GM23338 (cell line): ENCODE data around the gene APBA1. TPM values are rescaled to one million over a fixed set of nuclear protein-coding genes. Genes with fewer than 3 reads are reported as not detected.

Experiments used
- ATAC-seq: fragments of 200-7000 bp; cut with Tn5 transposase; 3 replicates; pipeline ENCODE4 v1.9.1; 2020
- DNase-seq: peaks from one replicate; pipeline ENCODE4 v3.0.0-alpha.2; 2015; ENCODE audit warnings: low spot score
- H2AFZ ChIP-seq: fragments of 200-600 bp; sonication (generic); 2 replicates; pipeline ENCODE4 v1.8.0; 2016; ENCODE audit warnings: antibody characterized with exemption, mild to moderate bottlenecking, moderate library complexity
- H3F3A ChIP-seq: fragments of 200-600 bp; sonication (generic); replicated peaks from 2 replicates; pipeline ENCODE4 v1.8.0; 2017; ENCODE audit warnings: antibody characterized with exemption, mixed run types, low read depth
- H3K27ac ChIP-seq: fragments of 200-600 bp; sonication (generic); 2 replicates; pipeline ENCODE4 v1.6.1; 2016; ENCODE audit warnings: low read depth
- H3K27me3 ChIP-seq: fragments of 200-600 bp; sonication (generic); 2 replicates; pipeline ENCODE4 v1.8.0; 2016; ENCODE audit warnings: mild to moderate bottlenecking, mixed run types, moderate library complexity; ENCODE audit not compliant: insufficient read depth
- H3K36me3 ChIP-seq: fragments of 200-600 bp; sonication (generic); 2 replicates; pipeline ENCODE4 v1.8.0; 2016; ENCODE audit warnings: mild to moderate bottlenecking; ENCODE audit not compliant: insufficient read depth
- H3K4me1 ChIP-seq: fragments of 200-600 bp; sonication (generic); 2 replicates; pipeline ENCODE4 v1.8.0; 2016; ENCODE audit warnings: mild to moderate bottlenecking, moderate library complexity; ENCODE audit not compliant: insufficient read depth
- H3K4me2 ChIP-seq: fragments of 200-600 bp; sonication (generic); 2 replicates; pipeline ENCODE4 v1.7.1; 2017; ENCODE audit warnings: mixed run types
- H3K4me3 ChIP-seq: fragments of 200-600 bp; sonication (generic); 2 replicates; pipeline ENCODE4 v1.6.1; 2016; ENCODE audit warnings: mixed run types
- H3K79me2 ChIP-seq: fragments of 200-600 bp; sonication (generic); replicated peaks from 2 replicates; pipeline ENCODE4 v1.8.0; 2017; ENCODE audit warnings: mild to moderate bottlenecking; ENCODE audit not compliant: insufficient read depth
- H3K9me2 ChIP-seq: fragments of 200-600 bp; sonication (generic); 2 replicates; pipeline ENCODE4 v1.8.0; 2017; ENCODE audit not compliant: insufficient read depth
- H4K20me1 ChIP-seq: fragments of 200-600 bp; sonication (generic); replicated peaks from 2 replicates; pipeline ENCODE4 v1.8.0; 2017; ENCODE audit warnings: mild to moderate bottlenecking; ENCODE audit not compliant: insufficient read depth
- H3K27ac Mint-ChIP-seq: 2 replicates; pipeline ENCODE4 v1.8.0; 2020; ENCODE audit warnings: inconsistent platforms, mild to moderate bottlenecking, moderate library complexity, mixed read lengths
- H3K27me3 Mint-ChIP-seq: 3 replicates; pipeline ENCODE4 v1.8.0; 2022; ENCODE audit warnings: low read depth, mild to moderate bottlenecking, moderate library complexity, mixed read lengths, inconsistent platforms; ENCODE audit not compliant: insufficient read depth, poor library complexity
- H3K36me3 Mint-ChIP-seq: 3 replicates; pipeline ENCODE4 v1.8.0; 2021; ENCODE audit warnings: low read depth, mild to moderate bottlenecking, inconsistent platforms, moderate library complexity, mixed read lengths
- H3K4me1 Mint-ChIP-seq: 3 replicates; pipeline ENCODE4 v1.8.0; 2020; ENCODE audit warnings: mild to moderate bottlenecking, inconsistent platforms, mixed read lengths
- H3K4me3 Mint-ChIP-seq: 3 replicates; pipeline ENCODE4 v1.8.0; 2021; ENCODE audit warnings: moderate library complexity, mild to moderate bottlenecking, inconsistent platforms, mixed read lengths
- H3K9me3 Mint-ChIP-seq: 3 replicates; pipeline ENCODE4 v1.8.0; 2020; ENCODE audit warnings: moderate library complexity, mild to moderate bottlenecking, inconsistent platforms, mixed read lengths
- CREB1 ChIP-seq: fragments of 250-450 bp; sonication (Bioruptor Pico); IDR thresholded peaks from 2 replicates; pipeline ENCODE4 v1.5.0; 2020; ENCODE audit warnings: low read depth, mild to moderate bottlenecking, moderate library complexity
- EZH2 ChIP-seq: fragments of 200-600 bp; sonication (generic); IDR thresholded peaks from one replicate; pipeline ENCODE4 v1.8.0; 2017; ENCODE audit warnings: antibody characterized with exemption, mild to moderate bottlenecking, low read depth; ENCODE audit not compliant: unreplicated experiment
- EZH2phosphoT487 ChIP-seq: fragments of 200-600 bp; sonication (generic); IDR thresholded peaks from one replicate; pipeline ENCODE4 v1.8.1; 2018; ENCODE audit warnings: antibody characterized with exemption; ENCODE audit not compliant: unreplicated experiment
- JUNB ChIP-seq: IDR thresholded peaks from one replicate; pipeline ENCODE4 v1.6.1; 2016; ENCODE audit warnings: antibody characterized with exemption; ENCODE audit not compliant: unreplicated experiment
- NANOG ChIP-seq: IDR thresholded peaks from 2 replicates; pipeline ENCODE4 v1.6.1; 2016; ENCODE audit warnings: antibody characterized with exemption, borderline replicate concordance
- POLR2AphosphoS5 ChIP-seq: IDR thresholded peaks from 2 replicates; pipeline ENCODE4 v1.6.1; 2016; ENCODE audit warnings: antibody characterized with exemption, low read depth
- STAT1 ChIP-seq: IDR thresholded peaks from one replicate; pipeline ENCODE4 v1.6.1; 2016; ENCODE audit warnings: antibody characterized with exemption; ENCODE audit not compliant: unreplicated experiment
- ZNF114 ChIP-seq: fragments of 250-450 bp; sonication (Bioruptor Pico); IDR thresholded peaks from 2 replicates; pipeline ENCODE4 v1.5.0; 2020; ENCODE audit warnings: mild to moderate bottlenecking, moderate library complexity
- ZNF331 ChIP-seq: fragments of 250-450 bp; sonication (Bioruptor Pico); IDR thresholded peaks from 2 replicates; pipeline ENCODE4 v1.5.0; 2020; ENCODE audit warnings: low read depth, mild to moderate bottlenecking, moderate library complexity
- polyA plus RNA-seq: library from polyadenylated mRNA; unstranded; fragments of >200 nt; fragmentation: Nextera tagmentation; extraction: Ambion mirVana; gene quantifications from 2 replicates; pipeline ENCODE4 v1.2.1, GENCODE V29; 2016
- total RNA-seq: library from RNA; depleted of rRNA; stranded (reverse); fragments of >200 nt; shearing (Covaris generic); gene quantifications from 2 replicates; pipeline ENCODE4 v1.2.3, GENCODE V29; 2014
- TF ChIP-seq, protein P1 (sequence below): IDR thresholded peaks from one replicate; pipeline ENCODE4 v1.6.1; 2018; ENCODE audit warnings: antibody characterized with exemption; ENCODE audit not compliant: unreplicated experiment
- TF ChIP-seq, protein P2 (sequence below), 2 experiments: fragments of 200-600 bp in 1 of 2; sonication (generic) in 1 of 2; conservative IDR thresholded peaks; 2 replicates each; pipeline versions ENCODE4 v1.5.1 to v1.6.1; 2016 to 2017; ENCODE audit warnings: antibody characterized with exemption in 2 of 2, low read depth in 2 of 2, mild to moderate bottlenecking in 2 of 2, moderate library complexity in 1 of 2
- TF ChIP-seq, protein P3 (sequence below): fragments of 250-450 bp; sonication (Bioruptor Pico); IDR thresholded peaks from 2 replicates; pipeline ENCODE4 v1.5.0; 2020; ENCODE audit warnings: mild to moderate bottlenecking, moderate library complexity
- TF ChIP-seq, protein P4 (sequence below): IDR thresholded peaks from 2 replicates; pipeline ENCODE4 v1.6.1; 2016; ENCODE audit warnings: antibody characterized with exemption

The APBA1 gene
- total and polyA plus RNA-seq, 2 experiments from 2014 or later = 0.26 to 1.0 TPM

DNA sequence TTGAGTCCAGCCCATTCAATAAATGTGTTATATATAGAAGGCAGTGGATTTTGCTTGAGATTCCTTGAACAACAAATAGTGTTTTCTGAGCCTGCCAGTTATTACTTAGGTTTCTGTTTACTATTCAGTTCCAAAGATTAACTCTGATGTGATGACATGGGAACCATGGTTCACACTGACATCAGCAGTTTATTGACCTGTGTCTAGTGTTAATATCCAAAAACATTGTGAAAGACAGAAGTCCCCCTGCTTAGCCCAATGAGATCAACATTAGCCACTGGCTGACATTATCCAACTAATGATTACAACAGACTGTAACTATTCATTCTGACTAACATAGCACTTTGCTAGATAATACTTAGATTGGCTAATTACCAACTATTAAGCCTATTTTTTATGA lies 14.9 kb downstream of the APBA1 start:
- H3K4me3 Mint-ChIP-seq = no peak overlapping the region
- no peaks in the 10 kb centered on the region for H3F3A ChIP-seq
- no peak overlapping the region for H3K27ac ChIP-seq
- no peaks in the 10 kb centered on the region for H3K9me3 Mint-ChIP-seq
- H3K4me3 ChIP-seq = no peak overlapping the region
- H2AFZ ChIP-seq = no peak overlapping the region
- H3K4me2 ChIP-seq = no peak overlapping the region
- peaks cover 10% of the 10 kb centered on the region for H3K4me1 ChIP-seq
- H3K4me1 Mint-ChIP-seq = peaks cover 13% of the 10 kb centered on the region
- H3K36me3 Mint-ChIP-seq = no peaks in the 10 kb centered on the region
- ATAC-seq = no peak
- H3K27me3 ChIP-seq = no peaks in the 10 kb centered on the region
- no peak overlapping the region for H3K27ac Mint-ChIP-seq
- H3K27me3 Mint-ChIP-seq = no peaks in the 10 kb centered on the region
- H3K9me2 ChIP-seq = no peaks in the 10 kb centered on the region
- H4K20me1 ChIP-seq = no peaks in the 10 kb centered on the region; the same call in 1 of the 2 replicates
- H3K79me2 ChIP-seq = no peaks in the 10 kb centered on the region
- TF ChIP-seq ZNF114 (CRISPR knock-in tag) = no peak
- TF ChIP-seq, protein P1, sequence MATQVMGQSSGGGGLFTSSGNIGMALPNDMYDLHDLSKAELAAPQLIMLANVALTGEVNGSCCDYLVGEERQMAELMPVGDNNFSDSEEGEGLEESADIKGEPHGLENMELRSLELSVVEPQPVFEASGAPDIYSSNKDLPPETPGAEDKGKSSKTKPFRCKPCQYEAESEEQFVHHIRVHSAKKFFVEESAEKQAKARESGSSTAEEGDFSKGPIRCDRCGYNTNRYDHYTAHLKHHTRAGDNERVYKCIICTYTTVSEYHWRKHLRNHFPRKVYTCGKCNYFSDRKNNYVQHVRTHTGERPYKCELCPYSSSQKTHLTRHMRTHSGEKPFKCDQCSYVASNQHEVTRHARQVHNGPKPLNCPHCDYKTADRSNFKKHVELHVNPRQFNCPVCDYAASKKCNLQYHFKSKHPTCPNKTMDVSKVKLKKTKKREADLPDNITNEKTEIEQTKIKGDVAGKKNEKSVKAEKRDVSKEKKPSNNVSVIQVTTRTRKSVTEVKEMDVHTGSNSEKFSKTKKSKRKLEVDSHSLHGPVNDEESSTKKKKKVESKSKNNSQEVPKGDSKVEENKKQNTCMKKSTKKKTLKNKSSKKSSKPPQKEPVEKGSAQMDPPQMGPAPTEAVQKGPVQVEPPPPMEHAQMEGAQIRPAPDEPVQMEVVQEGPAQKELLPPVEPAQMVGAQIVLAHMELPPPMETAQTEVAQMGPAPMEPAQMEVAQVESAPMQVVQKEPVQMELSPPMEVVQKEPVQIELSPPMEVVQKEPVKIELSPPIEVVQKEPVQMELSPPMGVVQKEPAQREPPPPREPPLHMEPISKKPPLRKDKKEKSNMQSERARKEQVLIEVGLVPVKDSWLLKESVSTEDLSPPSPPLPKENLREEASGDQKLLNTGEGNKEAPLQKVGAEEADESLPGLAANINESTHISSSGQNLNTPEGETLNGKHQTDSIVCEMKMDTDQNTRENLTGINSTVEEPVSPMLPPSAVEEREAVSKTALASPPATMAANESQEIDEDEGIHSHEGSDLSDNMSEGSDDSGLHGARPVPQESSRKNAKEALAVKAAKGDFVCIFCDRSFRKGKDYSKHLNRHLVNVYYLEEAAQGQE = no peak
- TF ChIP-seq ZNF331 = no peak
- TF ChIP-seq STAT1 = no peak
- TF ChIP-seq, protein P2, sequence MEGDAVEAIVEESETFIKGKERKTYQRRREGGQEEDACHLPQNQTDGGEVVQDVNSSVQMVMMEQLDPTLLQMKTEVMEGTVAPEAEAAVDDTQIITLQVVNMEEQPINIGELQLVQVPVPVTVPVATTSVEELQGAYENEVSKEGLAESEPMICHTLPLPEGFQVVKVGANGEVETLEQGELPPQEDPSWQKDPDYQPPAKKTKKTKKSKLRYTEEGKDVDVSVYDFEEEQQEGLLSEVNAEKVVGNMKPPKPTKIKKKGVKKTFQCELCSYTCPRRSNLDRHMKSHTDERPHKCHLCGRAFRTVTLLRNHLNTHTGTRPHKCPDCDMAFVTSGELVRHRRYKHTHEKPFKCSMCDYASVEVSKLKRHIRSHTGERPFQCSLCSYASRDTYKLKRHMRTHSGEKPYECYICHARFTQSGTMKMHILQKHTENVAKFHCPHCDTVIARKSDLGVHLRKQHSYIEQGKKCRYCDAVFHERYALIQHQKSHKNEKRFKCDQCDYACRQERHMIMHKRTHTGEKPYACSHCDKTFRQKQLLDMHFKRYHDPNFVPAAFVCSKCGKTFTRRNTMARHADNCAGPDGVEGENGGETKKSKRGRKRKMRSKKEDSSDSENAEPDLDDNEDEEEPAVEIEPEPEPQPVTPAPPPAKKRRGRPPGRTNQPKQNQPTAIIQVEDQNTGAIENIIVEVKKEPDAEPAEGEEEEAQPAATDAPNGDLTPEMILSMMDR (conservative IDR thresholded peaks at IDR 0.05; ENCODE audit: low read depth in 2 of 2) = no peak
- TF ChIP-seq POLR2AphosphoS5 = no peak
- TF ChIP-seq EZH2phosphoT487 = no peak
- TF ChIP-seq NANOG = no peak
- TF ChIP-seq, protein P3, sequence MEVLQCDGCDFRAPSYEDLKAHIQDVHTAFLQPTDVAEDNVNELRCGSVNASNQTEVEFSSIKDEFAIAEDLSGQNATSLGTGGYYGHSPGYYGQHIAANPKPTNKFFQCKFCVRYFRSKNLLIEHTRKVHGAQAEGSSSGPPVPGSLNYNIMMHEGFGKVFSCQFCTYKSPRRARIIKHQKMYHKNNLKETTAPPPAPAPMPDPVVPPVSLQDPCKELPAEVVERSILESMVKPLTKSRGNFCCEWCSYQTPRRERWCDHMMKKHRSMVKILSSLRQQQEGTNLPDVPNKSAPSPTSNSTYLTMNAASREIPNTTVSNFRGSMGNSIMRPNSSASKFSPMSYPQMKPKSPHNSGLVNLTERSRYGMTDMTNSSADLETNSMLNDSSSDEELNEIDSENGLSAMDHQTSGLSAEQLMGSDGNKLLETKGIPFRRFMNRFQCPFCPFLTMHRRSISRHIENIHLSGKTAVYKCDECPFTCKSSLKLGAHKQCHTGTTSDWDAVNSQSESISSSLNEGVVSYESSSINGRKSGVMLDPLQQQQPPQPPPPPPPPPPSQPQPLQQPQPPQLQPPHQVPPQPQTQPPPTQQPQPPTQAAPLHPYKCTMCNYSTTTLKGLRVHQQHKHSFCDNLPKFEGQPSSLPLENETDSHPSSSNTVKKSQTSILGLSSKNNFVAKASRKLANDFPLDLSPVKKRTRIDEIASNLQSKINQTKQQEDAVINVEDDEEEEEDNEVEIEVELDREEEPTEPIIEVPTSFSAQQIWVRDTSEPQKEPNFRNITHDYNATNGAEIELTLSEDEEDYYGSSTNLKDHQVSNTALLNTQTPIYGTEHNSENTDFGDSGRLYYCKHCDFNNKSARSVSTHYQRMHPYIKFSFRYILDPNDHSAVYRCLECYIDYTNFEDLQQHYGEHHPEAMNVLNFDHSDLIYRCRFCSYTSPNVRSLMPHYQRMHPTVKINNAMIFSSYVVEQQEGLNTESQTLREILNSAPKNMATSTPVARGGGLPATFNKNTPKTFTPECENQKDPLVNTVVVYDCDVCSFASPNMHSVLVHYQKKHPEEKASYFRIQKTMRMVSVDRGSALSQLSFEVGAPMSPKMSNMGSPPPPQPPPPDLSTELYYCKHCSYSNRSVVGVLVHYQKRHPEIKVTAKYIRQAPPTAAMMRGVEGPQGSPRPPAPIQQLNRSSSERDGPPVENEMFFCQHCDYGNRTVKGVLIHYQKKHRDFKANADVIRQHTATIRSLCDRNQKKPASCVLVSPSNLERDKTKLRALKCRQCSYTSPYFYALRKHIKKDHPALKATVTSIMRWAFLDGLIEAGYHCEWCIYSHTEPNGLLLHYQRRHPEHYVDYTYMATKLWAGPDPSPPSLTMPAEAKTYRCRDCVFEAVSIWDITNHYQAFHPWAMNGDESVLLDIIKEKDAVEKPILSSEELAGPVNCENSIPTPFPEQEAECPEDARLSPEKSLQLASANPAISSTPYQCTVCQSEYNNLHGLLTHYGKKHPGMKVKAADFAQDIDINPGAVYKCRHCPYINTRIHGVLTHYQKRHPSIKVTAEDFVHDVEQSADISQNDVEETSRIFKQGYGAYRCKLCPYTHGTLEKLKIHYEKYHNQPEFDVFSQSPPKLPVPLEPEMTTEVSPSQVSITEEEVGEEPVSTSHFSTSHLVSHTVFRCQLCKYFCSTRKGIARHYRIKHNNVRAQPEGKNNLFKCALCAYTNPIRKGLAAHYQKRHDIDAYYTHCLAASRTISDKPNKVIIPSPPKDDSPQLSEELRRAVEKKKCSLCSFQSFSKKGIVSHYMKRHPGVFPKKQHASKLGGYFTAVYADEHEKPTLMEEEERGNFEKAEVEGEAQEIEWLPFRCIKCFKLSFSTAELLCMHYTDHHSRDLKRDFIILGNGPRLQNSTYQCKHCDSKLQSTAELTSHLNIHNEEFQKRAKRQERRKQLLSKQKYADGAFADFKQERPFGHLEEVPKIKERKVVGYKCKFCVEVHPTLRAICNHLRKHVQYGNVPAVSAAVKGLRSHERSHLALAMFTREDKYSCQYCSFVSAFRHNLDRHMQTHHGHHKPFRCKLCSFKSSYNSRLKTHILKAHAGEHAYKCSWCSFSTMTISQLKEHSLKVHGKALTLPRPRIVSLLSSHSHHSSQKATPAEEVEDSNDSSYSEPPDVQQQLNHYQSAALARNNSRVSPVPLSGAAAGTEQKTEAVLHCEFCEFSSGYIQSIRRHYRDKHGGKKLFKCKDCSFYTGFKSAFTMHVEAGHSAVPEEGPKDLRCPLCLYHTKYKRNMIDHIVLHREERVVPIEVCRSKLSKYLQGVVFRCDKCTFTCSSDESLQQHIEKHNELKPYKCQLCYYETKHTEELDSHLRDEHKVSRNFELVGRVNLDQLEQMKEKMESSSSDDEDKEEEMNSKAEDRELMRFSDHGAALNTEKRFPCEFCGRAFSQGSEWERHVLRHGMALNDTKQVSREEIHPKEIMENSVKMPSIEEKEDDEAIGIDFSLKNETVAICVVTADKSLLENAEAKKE (CRISPR knock-in tag) = no peak
- no peak for TF ChIP-seq CREB1 (CRISPR knock-in tag)
- TF ChIP-seq EZH2 = no peak
- TF ChIP-seq, protein P4, sequence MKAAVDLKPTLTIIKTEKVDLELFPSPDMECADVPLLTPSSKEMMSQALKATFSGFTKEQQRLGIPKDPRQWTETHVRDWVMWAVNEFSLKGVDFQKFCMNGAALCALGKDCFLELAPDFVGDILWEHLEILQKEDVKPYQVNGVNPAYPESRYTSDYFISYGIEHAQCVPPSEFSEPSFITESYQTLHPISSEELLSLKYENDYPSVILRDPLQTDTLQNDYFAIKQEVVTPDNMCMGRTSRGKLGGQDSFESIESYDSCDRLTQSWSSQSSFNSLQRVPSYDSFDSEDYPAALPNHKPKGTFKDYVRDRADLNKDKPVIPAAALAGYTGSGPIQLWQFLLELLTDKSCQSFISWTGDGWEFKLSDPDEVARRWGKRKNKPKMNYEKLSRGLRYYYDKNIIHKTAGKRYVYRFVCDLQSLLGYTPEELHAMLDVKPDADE = no peak
- no peak for TF ChIP-seq JUNB
- no peaks in the 10 kb centered on the region for H3K36me3 ChIP-seq
- no peak for DNase-seq
